Head of caudate nucleus (tissue), 42 donors: Measurements from ENCODE around the gene FJX1.
"Not testable (repeated sequence)": the region's sequence is repeated elsewhere in the genome, so short reads cannot be mapped to it uniquely, and the experiment has no call there.

Experiments used
- DNase-seq, 42 donors: peaks; one replicate each; pipeline versions ENCODE4 v3.0.0 to v3.0.0-alpha.2; 2020 to 2021; ENCODE audit warnings: mixed read lengths in 7 of 42
- intact Hi-C: fragments of 100-400 bp; cut with DNase I; formaldehyde crosslinking; loops from one replicate; pipeline ENCODE4 v1.15.0; 2022

FJX1 gene

DNA sequence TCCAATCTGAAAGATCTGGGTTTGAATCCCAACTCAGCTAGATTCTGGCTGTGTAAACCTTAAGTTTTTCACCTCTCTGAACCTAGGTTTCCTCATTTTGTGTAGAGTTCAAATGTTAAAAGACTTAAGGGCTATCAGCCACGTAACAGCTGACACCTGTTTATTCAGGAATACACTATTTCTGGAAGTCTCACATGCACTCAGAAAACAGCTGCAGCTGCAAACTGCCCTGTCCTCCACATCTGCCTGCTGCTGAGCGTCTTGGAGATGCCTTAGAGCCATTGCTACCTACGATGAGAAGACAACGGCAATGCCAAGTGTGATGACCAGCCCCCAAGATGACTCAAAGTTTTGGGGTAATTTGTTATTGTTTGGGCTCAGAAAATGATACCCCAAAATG, 37.6 kb downstream of the FJX1 start:
- DNase-seq, result no peak
- intact Hi-C loops, result no loop called here

DNA sequence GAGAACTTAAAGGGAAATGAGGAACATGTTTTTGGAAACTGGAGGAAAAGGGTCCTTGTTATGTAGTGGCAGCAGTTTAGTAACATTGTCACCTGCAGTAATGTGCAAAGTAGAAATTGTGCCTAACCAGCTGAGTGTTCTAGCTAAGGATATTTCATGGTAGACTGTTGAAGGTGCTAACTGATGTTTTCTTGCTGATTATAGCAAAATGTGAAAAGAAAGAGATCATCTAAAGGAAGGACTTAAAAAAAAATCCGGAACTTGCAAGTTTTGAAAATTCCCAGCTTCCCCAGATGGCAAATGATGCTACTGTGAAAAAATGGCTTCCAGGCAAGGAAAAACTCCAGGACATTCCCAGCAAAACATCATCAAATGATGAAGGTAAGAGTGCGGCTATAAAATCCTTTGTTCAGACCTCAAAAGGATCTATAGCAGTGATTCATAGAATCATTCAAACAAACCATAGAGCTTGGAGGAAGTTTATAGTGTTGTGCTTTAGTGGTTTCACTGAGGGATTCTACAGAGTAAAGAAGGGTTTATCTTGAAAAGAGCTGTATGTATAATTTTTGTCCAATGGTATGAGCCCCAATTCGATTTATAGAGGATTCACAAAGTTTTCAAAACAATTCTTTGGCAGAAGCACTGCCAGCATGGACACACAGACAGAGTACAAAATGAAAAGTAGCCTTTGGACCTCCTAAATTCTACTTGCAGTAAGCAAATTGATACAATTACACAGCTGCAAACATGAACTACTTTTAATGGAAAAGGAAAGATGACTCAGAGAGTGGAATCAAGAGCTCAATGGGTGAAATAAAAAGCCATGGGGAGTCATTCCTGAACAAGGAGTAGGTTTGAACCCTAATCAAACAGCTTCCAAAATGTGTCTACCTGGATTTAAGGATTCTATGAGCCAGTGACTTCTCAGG, 40.0 kb downstream of the FJX1 start:
- intact Hi-C loops, result no loop called here
- no peak for DNase-seq

DNA sequence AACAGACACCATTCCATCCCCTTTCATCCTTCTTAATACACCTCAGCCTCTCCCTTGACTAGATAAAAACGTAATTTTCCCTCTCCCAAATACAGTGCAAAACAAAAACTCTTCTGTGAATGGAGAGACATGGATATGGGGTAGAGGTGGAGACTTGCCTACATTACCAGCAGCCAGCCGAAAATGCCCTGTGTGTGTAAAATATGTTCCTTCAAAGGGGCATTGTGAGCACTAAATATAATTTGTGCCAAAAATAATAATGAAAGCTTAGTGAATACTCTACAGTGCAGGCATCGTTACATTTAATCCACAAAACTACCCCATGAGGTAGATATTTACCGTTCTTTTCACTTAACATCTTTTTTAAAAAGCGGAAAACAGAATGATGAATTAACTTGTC, 43.3 kb downstream of the FJX1 start:
- peak in 2 of 42 donors; percentile 12 to 45 for DNase-seq
- intact Hi-C loops, result loop anchor here (10.0 kb wide), 1 partner anchor 153 kb away; no protein-coding TSS in a partner anchor

DNA sequence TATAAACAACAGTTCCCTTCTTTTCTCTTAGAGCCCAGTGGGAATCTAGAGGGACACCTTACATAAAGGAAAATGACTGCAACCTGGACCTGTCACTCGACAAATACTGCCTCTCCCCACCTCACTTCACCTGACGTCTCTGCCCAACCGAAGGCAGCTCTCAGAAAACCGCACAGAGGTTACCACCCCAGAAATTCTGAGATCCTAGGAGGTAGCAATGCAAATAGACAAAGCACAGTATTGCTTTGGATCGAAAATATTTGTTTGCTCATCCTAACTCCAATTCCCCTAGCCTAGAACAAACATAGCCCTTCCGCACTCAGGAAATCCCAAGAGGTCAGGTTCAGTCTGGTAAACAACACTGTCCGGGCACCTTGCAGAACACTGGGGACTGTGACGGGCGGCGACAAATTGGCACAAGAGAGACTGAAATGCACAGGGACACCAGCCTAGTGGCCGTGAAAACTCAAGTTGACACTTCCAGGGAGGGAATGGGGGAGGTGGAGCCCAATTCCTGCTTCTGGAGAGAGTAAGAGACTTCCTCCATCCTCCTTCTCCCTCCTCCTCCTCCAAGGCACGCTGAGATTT, 43.9 kb downstream of the FJX1 start:
- peak in 10 of 42 donors; percentile 9 to 68 (median 16) for DNase-seq
- intact Hi-C loops, result loop anchor here (2.0 to 10.0 kb wide), 2 partner anchors 43 to 153 kb away; partner anchors contain the start of gene FJX1

DNA sequence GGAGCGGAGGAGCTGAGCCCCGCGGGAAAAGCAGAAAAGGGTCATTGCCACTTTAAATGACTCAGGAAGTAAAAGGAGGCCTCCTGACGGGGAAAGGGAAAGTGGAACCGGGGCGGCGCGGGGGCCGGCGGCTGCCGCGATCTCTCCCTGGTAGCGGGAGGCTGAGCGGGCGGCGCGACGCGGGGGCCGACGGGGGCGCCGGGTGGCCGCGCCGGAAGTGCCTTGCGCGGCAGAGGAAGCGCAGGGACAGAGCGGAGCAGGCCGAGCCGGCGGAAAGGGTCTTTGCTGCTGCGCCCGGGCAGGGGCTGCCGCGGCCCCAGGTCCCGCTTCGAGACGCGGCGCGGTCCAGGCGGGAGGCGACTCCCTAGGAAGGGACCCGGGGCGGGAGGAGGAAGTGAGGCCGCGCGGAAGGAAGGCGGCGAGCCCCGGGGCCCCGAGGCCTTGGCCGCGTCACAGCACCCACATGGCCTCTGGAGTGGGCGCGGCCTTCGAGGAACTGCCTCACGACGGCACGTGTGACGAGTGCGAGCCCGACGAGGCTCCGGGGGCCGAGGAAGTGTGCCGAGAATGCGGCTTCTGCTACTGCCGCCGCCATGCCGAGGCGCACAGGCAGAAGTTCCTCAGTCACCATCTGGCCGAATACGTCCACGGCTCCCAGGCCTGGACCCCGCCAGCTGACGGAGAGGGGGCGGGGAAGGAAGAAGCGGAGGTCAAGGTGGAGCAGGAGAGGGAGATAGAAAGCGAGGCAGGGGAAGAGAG, 44.6 kb downstream of the FJX1 start, which contains the start of gene TRIM44:
TSS of gene TRIM44 (plus strand) at position 127 of the 759 bp plus-strand sequence. CDS start at position 464, 337 bp downstream.
- intact Hi-C loops, result loop anchor here (2.0 to 10.0 kb wide), 2 partner anchors 44 to 152 kb away; partner anchors contain the start of gene FJX1
- DNase-seq, result peak; percentile 20 to 95 (median 88)

DNA sequence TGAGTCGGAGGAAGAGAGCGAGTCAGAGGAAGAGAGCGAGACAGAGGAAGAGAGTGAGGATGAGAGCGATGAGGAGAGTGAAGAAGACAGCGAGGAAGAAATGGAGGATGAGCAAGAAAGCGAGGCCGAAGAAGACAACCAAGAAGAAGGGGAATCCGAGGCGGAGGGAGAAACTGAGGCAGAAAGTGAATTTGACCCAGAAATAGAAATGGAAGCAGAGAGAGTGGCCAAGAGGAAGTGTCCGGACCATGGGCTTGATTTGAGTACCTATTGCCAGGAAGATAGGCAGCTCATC, 45.1 kb downstream of the FJX1 start:
- intact Hi-C loops, result loop anchor here (2.0 to 10.0 kb wide), 2 partner anchors 45 to 151 kb away; partner anchors contain the start of gene FJX1
- no peak for DNase-seq

DNA sequence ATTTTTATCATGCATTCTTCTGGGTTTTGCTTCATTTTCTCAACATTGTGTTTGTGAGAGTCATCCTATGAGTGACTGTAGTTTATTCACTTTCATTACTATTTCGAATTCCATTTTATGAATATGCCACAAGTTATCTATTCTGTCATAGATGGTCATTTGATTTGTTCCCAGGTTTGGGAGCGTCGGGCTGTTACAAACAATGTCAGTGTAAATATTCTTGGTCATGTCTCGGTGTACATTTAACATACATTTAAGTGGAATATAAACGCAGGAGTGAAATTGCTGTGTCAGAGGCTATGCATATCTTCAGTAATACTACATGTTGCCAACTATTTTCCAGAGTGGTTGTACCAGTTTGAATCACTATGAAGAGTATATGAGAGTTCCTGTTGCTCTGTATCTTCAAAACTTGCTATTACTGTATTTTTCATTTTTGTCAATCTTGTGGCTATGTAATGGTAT, 46.7 kb downstream of the FJX1 start:
- no peak for DNase-seq
- intact Hi-C loops, result loop anchor here (10.0 kb wide), 1 partner anchor 150 kb away; no protein-coding TSS in a partner anchor

DNA sequence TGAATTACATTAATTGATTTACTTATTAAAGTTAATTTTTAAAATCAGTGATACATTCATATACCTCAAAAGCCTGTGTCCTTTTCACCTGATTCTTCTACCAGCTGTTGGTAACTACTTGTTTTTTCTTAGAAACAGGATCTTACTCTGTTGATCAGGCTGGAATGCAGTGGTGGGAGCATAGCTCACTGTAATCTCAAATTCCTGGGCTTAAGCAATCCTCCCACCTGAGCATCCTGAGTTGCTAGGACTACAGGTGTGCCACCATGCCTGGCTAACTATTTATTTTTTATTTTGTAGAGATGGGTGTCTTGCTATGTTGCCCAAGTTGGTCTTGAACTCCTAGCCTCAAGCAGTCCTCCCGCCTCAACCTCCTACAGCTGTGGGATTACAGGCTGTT, 49.0 kb downstream of the FJX1 start:
- DNase-seq, result no peak
- intact Hi-C loops, result loop anchor here (10.0 kb wide), 1 partner anchor 148 kb away; no protein-coding TSS in a partner anchor

DNA sequence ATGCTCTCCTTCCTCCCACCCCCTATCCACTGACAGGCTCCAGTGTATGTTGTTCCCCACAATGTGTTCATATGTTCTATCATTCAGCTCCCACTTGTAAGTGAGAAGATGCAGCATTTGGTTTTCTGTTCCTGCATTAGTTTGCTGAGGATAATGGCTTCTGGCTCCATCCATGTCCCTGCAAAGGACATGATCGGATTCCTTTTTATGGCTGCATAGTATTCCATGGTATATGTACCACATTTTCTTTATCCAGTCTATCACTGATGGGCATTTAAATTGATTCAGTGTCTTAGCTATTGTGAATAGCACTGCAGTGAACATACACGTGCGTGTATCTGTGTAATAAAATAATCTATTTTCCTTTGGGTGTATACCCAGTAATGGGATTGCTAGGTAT, 50.1 kb downstream of the FJX1 start:
- DNase-seq, result not testable (repeated sequence)
- intact Hi-C loops, result loop anchor here (10.0 kb wide), 1 partner anchor 146 kb away; no protein-coding TSS in a partner anchor
